ENCODE measurements around the gene NKAIN2. TPM values are rescaled to one million over a fixed set of nuclear protein-coding genes. Genes with fewer than 3 reads are reported as not detected.

The NKAIN2 gene
- total and polyA plus RNA-seq, 4 donors: 16.3 to 67.0 (median 49.9) TPM

- H3K4me3 ChIP-seq (ENCODE audit: low read depth, low read length): no peak overlapping the region
- no peaks in the 10 kb centered on the region for H3K4me1 ChIP-seq (ENCODE audit: control insufficient read depth, insufficient read depth, low read length)
- H3K27me3 ChIP-seq (ENCODE audit: control insufficient read depth, insufficient read depth, low read length): no peaks in the 10 kb centered on the region
- no peak overlapping the region for H3K27ac ChIP-seq (ENCODE audit: low read depth, low read length)
- WGBS (ENCODE audit: insufficient coverage): no CpG with 5 or more reads among the region's 2 CpGs
- no peak for DNase-seq (ENCODE audit: low read depth in 4 of 6, low spot score in 6 of 6)
- H3K9me3 ChIP-seq (ENCODE audit: control insufficient read depth, insufficient read depth, low read length): no peaks in the 10 kb centered on the region
- no peaks in the 10 kb centered on the region for H3K36me3 ChIP-seq (ENCODE audit: control insufficient read depth, insufficient read depth, low read length)
Observed at GRCh38 chr6:124869416-124869815, 1065.8 kb downstream of the NKAIN2 start.

- Histone ChIP-seq H3K36me3 (ENCODE audit: control insufficient read depth, insufficient read depth, low read length) (no peaks in the 10 kb centered on the region), H3K27ac (ENCODE audit: low read depth, low read length) (no peak overlapping the region), H3K9me3 (ENCODE audit: control insufficient read depth, insufficient read depth, low read length) (no peaks in the 10 kb centered on the region), H3K27me3 (ENCODE audit: control insufficient read depth, insufficient read depth, low read length) (no peaks in the 10 kb centered on the region), H3K4me3 (ENCODE audit: low read depth, low read length) (no peak overlapping the region), H3K4me1 (ENCODE audit: control insufficient read depth, insufficient read depth, low read length) (no peaks in the 10 kb centered on the region)
- WGBS (ENCODE audit: insufficient coverage): no CpG with 5 or more reads among the region's 4 CpGs
- DNase-seq (ENCODE audit: low read depth in 4 of 6, low spot score in 6 of 6): peak in 4 of 6 donors; percentile 17 to 76 (median 48)
Observed at GRCh38 chr6:124870611-124871459, 1067.2 kb downstream of the NKAIN2 start.

GRCh38 chr6:124872361-124873065, 1068.8 kb downstream of the NKAIN2 start:
- no peak overlapping the region for H3K4me3 ChIP-seq (ENCODE audit: low read depth, low read length)
- H3K27ac ChIP-seq (ENCODE audit: low read depth, low read length): no peak overlapping the region
- no peaks in the 10 kb centered on the region for H3K36me3 ChIP-seq (ENCODE audit: control insufficient read depth, insufficient read depth, low read length)
- no peaks in the 10 kb centered on the region for H3K27me3 ChIP-seq (ENCODE audit: control insufficient read depth, insufficient read depth, low read length)
- DNase-seq (ENCODE audit: low read depth in 4 of 6, low spot score in 6 of 6): no peak
- WGBS (ENCODE audit: insufficient coverage): 63% methylated on average over 1 of the region's 4 CpGs
- no peaks in the 10 kb centered on the region for H3K9me3 ChIP-seq (ENCODE audit: control insufficient read depth, insufficient read depth, low read length)
- H3K4me1 ChIP-seq (ENCODE audit: control insufficient read depth, insufficient read depth, low read length): no peaks in the 10 kb centered on the region

GRCh38 chr6:124873066-124873410, 1069.4 kb downstream of the NKAIN2 start:
- Histone ChIP-seq H3K27ac (ENCODE audit: low read depth, low read length) (no peak overlapping the region), H3K4me1 (ENCODE audit: control insufficient read depth, insufficient read depth, low read length) (no peaks in the 10 kb centered on the region), H3K36me3 (ENCODE audit: control insufficient read depth, insufficient read depth, low read length) (no peaks in the 10 kb centered on the region), H3K4me3 (ENCODE audit: low read depth, low read length) (no peak overlapping the region), H3K27me3 (ENCODE audit: control insufficient read depth, insufficient read depth, low read length) (no peaks in the 10 kb centered on the region), H3K9me3 (ENCODE audit: control insufficient read depth, insufficient read depth, low read length) (no peaks in the 10 kb centered on the region)
- WGBS (ENCODE audit: insufficient coverage): 83% methylated on average over 1 of the region's 3 CpGs
- no peak for DNase-seq (ENCODE audit: low read depth in 4 of 6, low spot score in 6 of 6)

Other genes with a start within 250 kb of the NKAIN2 start
- gene TRDN, start 166.9 kb upstream of the NKAIN2 start, total RNA-seq: 1 to 10 TPM; 2.8 to 9.9 TPM
- 1 to 10 TPM; 2.3 to 3.3 TPM for gene TRDN, start 166.9 kb upstream of the NKAIN2 start, polyA plus RNA-seq (ENCODE audit: insufficient read length in 2 of 2)

Data from spinal cord (tissue), 10 donors.